ENCODE measurements around the gene ATP5MC2.

ATP5MC2 gene

DNA sequence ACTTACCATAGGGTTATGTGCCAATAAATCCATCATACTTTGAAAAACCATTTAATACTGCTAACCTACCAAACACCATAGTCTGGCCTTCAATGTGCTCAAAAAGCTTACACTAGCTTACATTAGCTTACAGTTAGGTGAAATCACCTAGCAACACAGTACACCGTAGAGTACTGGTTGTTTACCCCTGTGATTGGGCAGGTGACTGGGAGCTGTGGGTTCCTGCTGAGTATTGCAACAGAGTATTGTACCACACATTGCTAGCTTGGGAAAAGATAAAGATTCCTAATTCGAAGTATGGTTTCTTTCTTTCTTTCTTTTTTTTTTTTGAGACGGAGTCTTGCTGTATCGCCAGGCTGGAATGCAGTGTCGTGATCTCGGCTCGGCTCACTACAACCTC lies 5.6 kb downstream of the ATP5MC2 start:
- no peak for TF ChIP-seq EZH2phosphoT487 (conservative IDR thresholded peaks at IDR 0.05; ENCODE audit: low read length)
- TF ChIP-seq, protein P1, sequence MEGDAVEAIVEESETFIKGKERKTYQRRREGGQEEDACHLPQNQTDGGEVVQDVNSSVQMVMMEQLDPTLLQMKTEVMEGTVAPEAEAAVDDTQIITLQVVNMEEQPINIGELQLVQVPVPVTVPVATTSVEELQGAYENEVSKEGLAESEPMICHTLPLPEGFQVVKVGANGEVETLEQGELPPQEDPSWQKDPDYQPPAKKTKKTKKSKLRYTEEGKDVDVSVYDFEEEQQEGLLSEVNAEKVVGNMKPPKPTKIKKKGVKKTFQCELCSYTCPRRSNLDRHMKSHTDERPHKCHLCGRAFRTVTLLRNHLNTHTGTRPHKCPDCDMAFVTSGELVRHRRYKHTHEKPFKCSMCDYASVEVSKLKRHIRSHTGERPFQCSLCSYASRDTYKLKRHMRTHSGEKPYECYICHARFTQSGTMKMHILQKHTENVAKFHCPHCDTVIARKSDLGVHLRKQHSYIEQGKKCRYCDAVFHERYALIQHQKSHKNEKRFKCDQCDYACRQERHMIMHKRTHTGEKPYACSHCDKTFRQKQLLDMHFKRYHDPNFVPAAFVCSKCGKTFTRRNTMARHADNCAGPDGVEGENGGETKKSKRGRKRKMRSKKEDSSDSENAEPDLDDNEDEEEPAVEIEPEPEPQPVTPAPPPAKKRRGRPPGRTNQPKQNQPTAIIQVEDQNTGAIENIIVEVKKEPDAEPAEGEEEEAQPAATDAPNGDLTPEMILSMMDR (IDR thresholded peaks at IDR 0.05; ENCODE audit: insufficient read depth, low read length, poor library complexity, severe bottlenecking), result no peak

DNA sequence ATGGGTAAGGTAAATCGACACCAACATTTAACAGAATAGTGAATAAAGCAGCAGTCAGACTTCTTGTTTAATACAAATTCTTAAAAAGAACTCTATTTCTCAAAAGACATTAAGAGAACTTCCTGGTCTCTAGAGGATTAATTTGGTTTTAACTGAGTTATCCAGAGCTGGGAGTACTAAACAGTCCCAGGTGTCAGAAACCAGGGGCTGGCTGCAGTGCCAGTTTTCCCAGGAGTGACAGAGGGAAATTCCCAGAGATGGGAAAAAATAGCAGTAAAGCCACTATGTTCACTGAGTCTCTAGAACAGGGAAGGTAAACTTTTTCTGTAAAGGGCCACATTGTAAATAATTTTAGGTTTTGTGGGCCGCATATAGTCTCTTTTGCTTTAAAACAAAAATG lies 8.8 kb downstream of the ATP5MC2 start:
- Histone ChIP-seq H3K4me3 (ENCODE audit: insufficient read depth, low read length, poor library complexity, severe bottlenecking) (no peak overlapping the region), H3K9me2 (replicated peaks; ENCODE audit: insufficient read depth, low read length) (no peaks in the 10 kb centered on the region), H3K9ac (ENCODE audit: low read length) (no peak overlapping the region), H4K20me1 (ENCODE audit: low read depth, low read length) (no peaks in the 10 kb centered on the region), H3K79me2 (ENCODE audit: insufficient read depth, low read length) (peaks cover 3% of the 10 kb centered on the region; the same call in 1 of the 2 replicates), H3K4me2 (ENCODE audit: low read depth, low read length, poor library complexity, severe bottlenecking) (no peak overlapping the region), H3K27me3 (ENCODE audit: low read length) (no peaks in the 10 kb centered on the region), H2AFZ (ENCODE audit: low read depth, low read length, severe bottlenecking) (no peak overlapping the region), H3K9me3 (ENCODE audit: insufficient read depth, low read length) (no peaks in the 10 kb centered on the region), H3K36me3 (ENCODE audit: low read length) (peaks cover 23% of the 10 kb centered on the region), H3F3A (ENCODE audit: insufficient read depth) (no peaks in the 10 kb centered on the region), H3K27ac (ENCODE audit: low read depth, low read length) (no peak overlapping the region)
- TF ChIP-seq, protein P1 (IDR thresholded peaks at IDR 0.05; ENCODE audit: insufficient read depth, low read length, poor library complexity, severe bottlenecking), result no peak
- TF ChIP-seq EZH2phosphoT487 (conservative IDR thresholded peaks at IDR 0.05; ENCODE audit: low read length), result no peak

More for the DNA sequence above, 5.6 kb downstream of the ATP5MC2 start:
- H2AFZ ChIP-seq (ENCODE audit: low read depth, low read length, severe bottlenecking), result no peak overlapping the region
- H3K27me3 ChIP-seq (ENCODE audit: low read length), result no peaks in the 10 kb centered on the region
- no peaks in the 10 kb centered on the region for H3K9me2 ChIP-seq (replicated peaks; ENCODE audit: insufficient read depth, low read length)
- no peak overlapping the region for H3K4me2 ChIP-seq (ENCODE audit: low read depth, low read length, poor library complexity, severe bottlenecking)
- no peaks in the 10 kb centered on the region for H3F3A ChIP-seq (ENCODE audit: insufficient read depth)
- H3K36me3 ChIP-seq (ENCODE audit: low read length), result peaks cover 24% of the 10 kb centered on the region
- no peaks in the 10 kb centered on the region for H4K20me1 ChIP-seq (ENCODE audit: low read depth, low read length)
- H3K9me3 ChIP-seq (ENCODE audit: insufficient read depth, low read length), result no peaks in the 10 kb centered on the region
- no peak overlapping the region for H3K4me3 ChIP-seq (ENCODE audit: insufficient read depth, low read length, poor library complexity, severe bottlenecking)
- peaks cover 18% of the 10 kb centered on the region for H3K79me2 ChIP-seq (ENCODE audit: insufficient read depth, low read length)
- H3K27ac ChIP-seq (ENCODE audit: low read depth, low read length), result no peak overlapping the region
- no peak overlapping the region for H3K9ac ChIP-seq (ENCODE audit: low read length)

DNA sequence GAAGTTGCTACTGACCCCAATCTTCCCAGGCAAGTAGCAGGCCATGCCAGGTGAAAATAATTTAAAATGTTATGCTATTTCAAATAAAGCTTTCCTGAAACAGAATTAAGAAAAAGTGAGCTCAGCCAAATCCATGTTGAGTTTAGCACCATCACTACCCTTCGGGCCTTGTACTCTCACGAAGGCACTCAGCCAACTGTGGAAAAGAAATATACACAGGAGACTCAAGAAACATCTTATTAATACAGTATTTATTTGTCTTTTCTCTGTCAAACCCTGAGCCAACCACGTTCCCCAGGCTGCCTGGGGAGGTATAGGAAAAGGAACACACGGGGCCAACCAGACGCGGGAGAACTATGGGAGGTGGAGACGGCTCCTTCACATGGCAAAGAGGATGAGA lies 10.9 kb downstream of the ATP5MC2 start:
- Histone ChIP-seq H3K4me2 (ENCODE audit: low read depth, low read length, poor library complexity, severe bottlenecking) (no peak overlapping the region), H3F3A (ENCODE audit: insufficient read depth) (no peaks in the 10 kb centered on the region), H3K9me2 (replicated peaks; ENCODE audit: insufficient read depth, low read length) (no peaks in the 10 kb centered on the region), H3K79me2 (ENCODE audit: insufficient read depth, low read length) (0 out of 2 replicates have a peak, but pooled peaks cover 3% of the 10 kb centered on the region), H3K27ac (ENCODE audit: low read depth, low read length) (no peak overlapping the region), H3K9me3 (ENCODE audit: insufficient read depth, low read length) (no peaks in the 10 kb centered on the region), H2AFZ (ENCODE audit: low read depth, low read length, severe bottlenecking) (no peak overlapping the region), H3K9ac (ENCODE audit: low read length) (no peak overlapping the region), H3K27me3 (ENCODE audit: low read length) (no peaks in the 10 kb centered on the region), H4K20me1 (ENCODE audit: low read depth, low read length) (no peaks in the 10 kb centered on the region), H3K36me3 (ENCODE audit: low read length) (peaks cover 11% of the 10 kb centered on the region; the same call in 1 of the 2 replicates), H3K4me3 (ENCODE audit: insufficient read depth, low read length, poor library complexity, severe bottlenecking) (no peak overlapping the region)
- TF ChIP-seq EZH2phosphoT487 (conservative IDR thresholded peaks at IDR 0.05; ENCODE audit: low read length), result no peak
- TF ChIP-seq, protein P1 (IDR thresholded peaks at IDR 0.05; ENCODE audit: insufficient read depth, low read length, poor library complexity, severe bottlenecking), result no peak

Measured in SU-DHL-6 (cell line).